GM19099 (cell line): Measurements from ENCODE around the gene CFAP77.

Experiments
- POLR2A ChIP-seq: IDR thresholded peaks from 3 replicates; pipeline ENCODE4 v1.6.1; 2011; ENCODE audit warnings: low read depth; ENCODE audit not compliant: insufficient read length; ENCODE audit errors: extremely low read depth

Gene CFAP77

DNA sequence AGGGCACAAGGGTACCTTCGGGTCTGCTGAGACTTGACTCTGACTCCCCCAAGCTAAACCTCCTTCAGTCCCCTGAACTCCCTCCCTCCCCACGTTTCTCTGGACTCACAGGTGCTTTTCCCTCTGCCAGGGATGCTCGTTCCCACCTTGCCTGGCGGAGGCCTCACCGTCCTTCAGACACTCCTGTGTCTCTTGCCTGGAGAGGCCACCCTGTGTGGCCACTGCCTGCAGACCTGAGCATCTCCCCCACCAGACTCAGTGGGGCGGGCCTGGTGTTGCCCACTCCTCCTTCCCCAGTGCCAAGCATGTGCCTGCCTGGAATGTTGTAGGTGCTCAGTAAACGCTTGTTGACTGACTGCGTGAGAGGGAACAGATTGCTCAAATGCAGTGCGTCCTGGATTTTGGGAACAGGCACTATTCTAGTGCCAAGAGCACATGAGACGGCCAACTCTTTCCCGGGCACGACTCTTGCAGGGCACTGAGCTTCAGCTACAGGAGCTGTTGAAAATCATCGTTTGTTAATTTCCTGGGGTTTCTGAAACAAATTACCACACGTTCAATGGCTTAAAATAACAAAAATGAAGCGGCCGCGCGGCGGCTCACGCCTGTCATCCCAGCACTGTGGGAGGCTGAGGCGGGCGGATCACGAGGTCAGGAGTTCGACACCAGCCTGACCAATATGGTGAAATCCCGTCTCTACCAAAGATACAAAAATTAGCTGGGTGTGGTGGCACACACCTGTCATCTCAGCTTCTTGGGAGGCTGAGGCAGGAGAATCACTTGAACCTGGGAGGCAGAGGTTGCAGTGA is 101.4 kb downstream of the CFAP77 start:
- no peak for TF ChIP-seq POLR2A

DNA sequence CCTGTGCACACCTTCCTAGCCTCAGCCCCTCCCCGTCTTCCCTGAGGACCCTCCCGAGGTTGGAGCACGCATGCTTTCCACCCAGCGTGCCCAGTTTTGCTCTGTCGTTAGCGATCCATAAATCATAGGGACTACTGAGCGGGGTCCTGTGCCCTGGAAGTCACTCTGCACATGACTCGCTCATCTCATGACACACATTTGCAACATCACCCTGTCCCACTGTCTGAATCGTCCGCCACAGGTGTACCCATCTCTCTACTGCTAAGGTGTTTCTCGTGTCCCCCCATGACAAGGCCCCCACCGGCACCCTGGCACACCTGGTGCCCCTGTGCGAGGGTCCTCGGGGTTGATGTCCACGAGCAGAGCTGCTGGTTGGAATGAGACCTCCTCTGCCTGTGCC is 103.4 kb downstream of the CFAP77 start:
- TF ChIP-seq POLR2A, result no peak

DNA sequence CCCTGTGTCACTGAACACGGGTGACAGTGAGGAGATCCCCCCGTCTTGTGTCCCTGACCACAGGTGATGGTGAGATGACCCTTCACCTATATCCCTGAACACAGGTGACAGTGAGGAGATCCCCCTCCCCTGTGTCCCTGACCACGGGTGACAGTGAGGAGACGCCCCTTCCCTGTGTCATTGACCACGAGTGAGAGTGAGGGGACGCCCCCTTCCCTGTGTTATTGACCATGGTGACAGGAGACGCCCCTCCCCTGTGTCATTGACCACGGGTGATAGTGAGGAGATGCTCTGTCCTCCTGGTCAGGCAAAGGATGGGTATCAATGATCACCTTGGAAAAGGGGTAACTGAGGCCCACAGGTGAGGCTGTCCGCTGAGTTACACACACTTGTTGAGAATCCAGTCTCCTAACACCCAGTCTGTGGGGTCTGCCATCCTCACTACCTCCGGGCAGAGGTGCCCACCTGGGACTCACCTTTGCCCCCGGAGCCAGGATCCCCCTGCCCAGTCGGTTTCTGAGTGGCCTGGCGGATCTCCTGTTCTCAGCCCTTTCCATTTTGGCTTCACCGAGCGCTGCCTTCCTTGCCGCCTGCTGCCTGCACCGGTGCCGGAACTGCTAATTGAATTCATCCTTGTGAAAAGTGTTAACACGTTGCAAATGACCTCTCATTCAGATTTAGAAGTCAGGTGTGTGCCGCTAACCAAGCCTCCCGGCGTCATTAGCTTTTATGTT is 104.2 kb downstream of the CFAP77 start:
- no peak for TF ChIP-seq POLR2A

DNA sequence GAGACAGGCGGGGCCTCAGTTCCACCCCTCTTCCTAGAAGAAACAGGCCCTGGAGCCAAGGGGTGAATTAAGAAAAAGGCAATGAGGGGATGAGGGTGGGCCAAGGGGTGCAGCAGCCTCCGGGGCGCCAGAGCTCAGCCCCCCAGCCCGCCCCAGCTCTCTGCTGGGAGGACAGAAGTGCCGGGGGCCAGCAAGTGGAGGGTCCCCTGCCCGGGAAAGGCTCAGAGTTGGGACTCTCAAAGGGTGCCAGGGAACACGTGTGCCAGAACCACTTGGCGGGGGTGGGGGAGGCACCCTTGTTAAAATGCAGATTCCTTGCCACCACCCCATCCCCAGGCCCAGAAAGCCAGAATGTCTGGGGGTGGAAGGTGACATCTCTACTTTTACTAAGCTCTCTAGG is 104.8 kb downstream of the CFAP77 start:
- TF ChIP-seq POLR2A, result no peak

DNA sequence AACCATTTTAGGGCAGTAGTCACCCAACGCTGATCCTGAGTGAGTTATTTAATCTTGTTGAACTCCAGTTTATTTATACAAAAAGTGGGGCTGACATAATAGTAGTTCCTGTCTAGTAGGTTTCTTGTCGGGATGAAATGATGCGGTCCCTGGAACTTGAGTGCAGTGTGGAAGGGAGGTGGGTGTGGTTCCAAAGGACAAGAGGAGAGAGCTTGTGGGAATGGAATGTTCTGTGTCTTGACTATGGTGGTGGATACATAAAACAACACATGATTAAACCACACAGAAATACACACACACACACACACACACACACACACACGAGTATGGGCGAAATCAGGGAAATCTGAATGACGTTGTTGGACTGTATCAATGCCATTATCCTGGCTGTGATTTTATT is 106.3 kb downstream of the CFAP77 start:
- TF ChIP-seq POLR2A, result no peak

DNA sequence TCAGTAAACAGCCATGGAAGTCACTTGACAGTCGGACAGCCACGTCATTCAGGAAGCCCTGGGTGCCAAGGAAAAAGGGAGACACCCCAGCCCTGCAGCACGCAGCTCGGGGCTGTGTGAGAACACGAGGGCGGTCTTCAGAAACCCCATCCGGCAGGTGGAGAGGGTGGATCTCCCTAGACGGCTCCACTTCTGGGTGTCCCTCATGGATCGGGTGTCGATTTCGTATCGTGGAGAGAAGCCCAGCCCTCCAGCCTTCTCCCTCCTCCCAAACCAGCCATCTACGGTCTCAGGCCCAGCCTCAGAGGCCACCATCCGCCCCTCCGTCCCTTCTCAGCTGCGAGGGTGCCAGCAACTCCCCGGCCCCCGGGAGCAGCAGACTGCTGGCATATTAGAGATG is 106.9 kb downstream of the CFAP77 start:
- TF ChIP-seq POLR2A, result no peak

DNA sequence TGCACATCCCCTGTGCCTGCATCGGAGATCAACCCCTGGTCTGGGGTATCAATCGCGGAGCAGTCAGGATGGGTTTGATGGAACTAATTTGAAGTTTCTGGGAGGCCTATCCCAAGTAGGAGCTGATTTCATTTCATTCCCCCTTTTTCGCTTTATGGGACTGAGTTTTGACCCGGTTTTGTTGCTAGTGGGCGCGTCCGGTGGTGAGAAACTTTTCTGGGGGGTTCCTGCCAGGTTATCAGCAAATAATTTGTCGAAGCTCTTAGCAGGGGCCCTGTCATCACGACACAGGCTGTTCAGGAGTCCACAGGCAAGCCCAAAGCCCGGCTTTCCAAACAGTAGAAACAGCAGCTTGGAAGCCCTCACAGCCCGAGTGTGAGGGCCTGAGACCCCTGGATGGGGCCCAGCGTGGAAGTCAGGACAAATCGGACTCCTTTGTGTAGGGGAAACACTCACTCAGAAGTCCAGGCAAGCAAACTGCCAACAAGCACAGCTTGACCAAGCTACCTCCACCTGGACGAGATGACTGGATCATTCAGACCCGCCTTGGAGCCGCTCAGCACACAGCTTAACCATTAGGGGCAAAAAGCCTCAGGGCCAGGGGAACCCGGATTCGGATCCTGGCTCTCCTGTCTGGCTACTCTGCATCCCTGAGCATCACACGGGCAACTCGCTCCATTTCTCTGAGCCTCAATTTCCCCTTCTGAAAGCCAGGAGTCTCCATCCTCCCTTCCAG is 108.0 kb downstream of the CFAP77 start:
- TF ChIP-seq POLR2A, result no peak

DNA sequence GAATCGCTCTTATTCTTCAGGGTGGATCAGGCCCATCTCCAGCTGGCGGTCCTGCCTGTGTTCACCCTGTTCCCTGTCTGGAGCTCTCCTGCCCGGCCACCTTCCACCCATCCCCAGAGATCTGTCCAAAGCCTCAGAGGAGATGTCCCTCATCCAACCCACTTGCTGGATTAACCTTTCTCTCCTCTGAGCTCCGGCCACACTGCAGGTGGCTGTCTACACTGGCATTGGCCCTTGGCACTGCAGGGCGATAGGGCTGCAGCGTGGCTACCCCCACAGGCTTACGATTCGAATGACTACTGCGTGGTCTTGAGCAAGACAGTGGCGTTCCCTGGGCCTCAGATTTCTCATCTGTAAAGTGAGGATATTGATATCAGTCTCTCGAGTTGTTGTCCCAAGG is 108.6 kb downstream of the CFAP77 start:
- TF ChIP-seq POLR2A, result no peak

DNA sequence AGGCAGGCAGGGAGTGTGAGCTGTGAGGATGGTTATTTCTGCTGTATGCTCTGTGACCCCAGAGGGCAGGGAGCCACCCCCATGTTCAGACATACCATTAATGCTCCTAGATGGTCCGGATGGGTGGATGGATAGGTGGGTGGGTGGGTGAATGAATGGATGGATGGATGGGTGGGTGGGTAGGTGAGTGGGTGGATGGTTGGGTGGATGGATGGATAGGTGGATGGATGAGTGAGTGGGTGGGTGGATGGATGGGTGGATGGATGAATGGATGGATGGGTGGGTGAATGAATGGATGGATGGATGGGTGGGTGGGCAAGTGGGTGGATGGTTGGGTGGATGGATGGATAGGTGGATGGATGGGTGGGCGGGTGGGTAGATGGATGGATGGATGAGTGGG is 109.0 kb downstream of the CFAP77 start:
- TF ChIP-seq POLR2A, result no peak

DNA sequence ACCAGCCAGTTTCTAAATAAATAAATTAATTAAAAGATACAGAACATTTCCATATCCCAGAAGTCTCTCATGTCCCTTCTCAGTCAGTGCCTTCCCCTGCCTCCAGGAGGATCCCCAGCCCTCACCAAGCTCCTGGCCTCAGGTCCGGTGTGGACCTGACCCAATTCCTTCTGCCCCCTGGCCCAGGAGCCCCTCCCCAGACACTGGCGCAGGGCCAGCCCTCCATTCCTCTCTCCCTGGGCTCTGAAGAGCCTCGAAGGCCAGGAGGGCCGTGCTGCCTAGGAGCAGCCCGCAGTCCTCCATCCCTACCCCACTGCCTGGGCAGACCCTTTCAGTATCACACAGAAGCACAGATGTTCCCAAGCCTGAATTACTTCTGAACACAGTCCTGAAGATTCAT is 110.6 kb downstream of the CFAP77 start:
- no peak for TF ChIP-seq POLR2A

DNA sequence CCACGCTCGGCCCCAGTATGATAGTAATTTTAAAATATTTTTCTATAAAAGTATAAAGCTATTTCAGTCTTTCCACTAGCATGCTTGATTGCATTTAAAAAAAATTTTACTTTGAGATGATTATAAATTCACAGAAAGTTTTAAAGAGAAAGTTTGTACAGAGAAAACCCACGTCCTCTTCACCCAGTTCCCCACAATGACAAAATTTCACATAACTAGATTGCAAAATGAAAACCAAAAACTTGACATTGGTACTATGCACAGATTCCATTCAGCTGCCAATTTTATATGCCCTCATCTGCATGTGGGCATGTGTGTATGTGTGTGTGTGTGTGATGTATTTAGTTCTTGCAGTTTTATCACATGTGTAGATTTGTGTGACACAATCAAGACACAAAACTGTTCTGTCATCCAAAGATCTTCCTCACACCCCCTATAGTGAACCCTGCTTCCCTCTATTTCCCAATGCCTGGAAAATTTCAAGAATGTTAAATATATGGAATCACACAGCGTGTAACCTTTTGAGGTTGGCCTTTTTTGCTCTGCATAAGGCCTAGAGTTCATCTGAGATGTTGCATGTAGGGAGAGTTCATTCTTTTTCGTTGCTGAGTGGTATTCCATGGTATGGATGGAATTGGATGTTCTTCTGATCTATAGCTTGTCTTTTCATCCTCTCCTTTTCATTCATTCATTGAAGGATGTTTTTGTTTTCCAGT is 115.5 kb downstream of the CFAP77 start:
- no peak for TF ChIP-seq POLR2A

DNA sequence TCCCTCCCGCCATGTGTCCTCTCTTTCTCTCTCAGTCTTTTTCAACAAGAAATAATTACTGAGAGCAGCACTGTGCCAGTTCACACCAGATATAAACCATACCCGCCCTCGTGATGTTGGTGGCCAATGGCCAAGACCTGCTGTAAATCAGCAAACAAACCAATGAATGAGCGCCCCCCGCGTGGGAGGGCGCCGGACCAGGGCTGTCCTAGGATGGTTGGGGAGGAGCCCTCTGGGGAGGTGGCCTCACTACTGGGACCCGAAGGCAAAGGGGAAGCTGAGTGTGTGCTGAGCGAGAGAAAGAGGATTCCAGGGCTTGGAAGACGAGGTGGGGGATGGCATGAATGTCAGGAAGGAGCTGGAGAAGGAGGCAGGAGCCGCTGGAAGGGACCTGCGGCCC is 121.2 kb downstream of the CFAP77 start:
- no peak for TF ChIP-seq POLR2A

DNA sequence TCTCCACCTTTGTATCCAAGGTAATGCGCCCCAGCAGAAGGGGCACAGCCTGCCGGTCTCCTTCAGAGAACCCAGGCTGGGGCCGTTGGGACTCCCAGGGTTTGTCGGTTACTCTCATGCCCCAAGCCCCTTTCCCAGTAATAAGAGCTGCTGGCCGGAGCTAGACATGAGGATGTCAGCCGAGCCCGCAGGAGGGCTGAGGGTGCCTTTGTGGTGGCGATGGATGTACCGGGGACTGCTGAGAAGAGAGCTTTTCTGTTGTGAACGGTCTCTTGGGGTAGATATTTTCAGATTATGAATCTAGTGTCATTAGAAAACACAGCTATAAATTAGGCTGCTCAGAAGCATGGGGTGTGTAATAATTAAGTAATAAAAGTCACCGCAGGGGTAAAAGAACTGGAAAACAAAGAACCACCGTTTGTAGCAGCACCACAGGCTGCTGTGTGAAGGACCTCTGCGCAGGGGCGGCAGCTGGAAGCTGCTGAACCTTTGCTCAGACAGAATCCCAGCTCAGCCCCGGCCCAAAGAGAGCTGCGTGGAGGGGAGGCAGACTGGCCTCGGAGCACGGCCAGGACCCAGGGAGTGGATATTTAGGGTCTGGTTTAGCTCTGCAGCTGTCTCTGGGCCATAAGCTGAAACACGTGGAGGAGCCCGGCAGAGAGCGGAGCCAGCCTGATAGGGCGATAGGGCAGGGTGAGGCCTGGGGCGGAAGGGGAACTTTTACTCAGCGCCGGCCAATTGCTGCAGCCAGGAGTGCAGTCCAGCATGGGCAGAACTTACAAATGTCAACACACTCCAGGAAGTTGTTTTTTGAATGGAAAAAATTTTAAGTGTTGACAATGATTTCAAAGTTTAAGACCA is 121.9 kb downstream of the CFAP77 start:
- no peak for TF ChIP-seq POLR2A

DNA sequence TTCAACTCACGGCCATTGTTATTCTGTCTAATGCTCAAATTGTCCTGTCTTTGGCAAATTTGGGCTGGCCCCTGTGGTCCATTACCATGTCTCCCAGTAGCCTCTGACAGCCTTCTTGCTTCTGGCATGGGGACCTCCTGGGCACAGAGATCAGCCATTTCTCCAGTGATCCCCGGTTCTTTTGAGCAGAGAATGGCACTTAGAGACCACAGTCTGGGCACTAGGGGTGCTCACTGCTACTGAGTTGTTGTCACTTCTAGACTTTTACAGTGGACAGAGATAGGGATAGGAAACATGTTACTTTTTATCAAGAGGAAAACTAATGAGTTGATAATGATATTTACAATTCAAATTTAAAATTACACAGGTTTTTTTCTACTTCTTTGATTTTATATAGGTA is 124.8 kb downstream of the CFAP77 start:
- TF ChIP-seq POLR2A, result no peak
